Transverse colon (tissue), 4 donors: ENCODE data around the gene FAM110D. TPM values are rescaled to one million over a fixed set of nuclear protein-coding genes. Genes with fewer than 3 reads are reported as not detected.

Source experiments
- DNase-seq: peaks from one replicate; pipeline ENCODE4 v3.0.0-alpha.2; 2019
- H3K27ac ChIP-seq, 4 donors: fragments of 200-600 bp; sonication (generic); 2 replicates each; pipeline ENCODE4 v1.5.1; 2016 to 2018; ENCODE audit warnings: inconsistent platforms in 4 of 4
- H3K27me3 ChIP-seq: fragments of 200-600 bp; sonication (generic); 2 replicates; pipeline ENCODE4 v1.5.1; 2017; ENCODE audit warnings: inconsistent platforms
- H3K36me3 ChIP-seq, 4 donors: fragments of 200-600 bp; sonication (generic); 2 replicates each; pipeline ENCODE4 v1.5.1; 2017 to 2019; ENCODE audit warnings: inconsistent platforms in 4 of 4
- H3K4me1 ChIP-seq, 4 donors: fragments of 200-600 bp; sonication (generic); 2 replicates each; pipeline ENCODE4 v1.5.1; 2017 to 2020; ENCODE audit warnings: inconsistent platforms in 4 of 4
- H3K4me3 ChIP-seq, 4 donors: fragments of 200-600 bp; sonication (generic); 1 replicate in 1 of 4; 2 replicates in 3 of 4; pipeline versions ENCODE4 v1.5.1 to v1.6.1; 2017 to 2019; ENCODE audit warnings: inconsistent platforms in 4 of 4
- H3K9me3 ChIP-seq, 2 donors: fragments of 200-600 bp; sonication (generic); 2 replicates each; pipeline ENCODE4 v1.5.1; 2017 to 2019; ENCODE audit warnings: inconsistent platforms in 2 of 2
- EP300 ChIP-seq: sonication (generic); formaldehyde crosslinking; IDR thresholded peaks from one replicate; pipeline ENCODE4 v1.6.1; 2017; ENCODE audit warnings: antibody characterized with exemption, low read depth
- POLR2A ChIP-seq: fragments of 450-650 bp; IDR thresholded peaks from one replicate; pipeline ENCODE4 v1.6.1; 2016; ENCODE audit warnings: antibody characterized with exemption, mild to moderate bottlenecking, moderate library complexity
- POLR2AphosphoS5 ChIP-seq, 3 donors: sonication (generic); formaldehyde crosslinking; IDR thresholded peaks; one replicate each; pipeline ENCODE4 v1.6.1; 2016; ENCODE audit warnings: antibody characterized with exemption in 3 of 3
- WGBS, 2 donors: methylation state at CpG; one replicate each; pipeline ENCODE4 v1.1.5; 2018; ENCODE audit warnings: low coverage in 1 of 2; 5-methylcytosine and 5-hydroxymethylcytosine counted together
- in situ Hi-C, 4 donors: fragments of 200-750 bp; cut with MboI; loops; one replicate each; pipeline versions ENCODE4 v1.15.0 to v1.15.1; 2017; ENCODE audit warnings: low sequenced_read_pairs in 3 of 4, low pct_ligation_motif_present in 1 of 4, low pct_unique_long_range_greater_than_20kb in 1 of 4
- intact Hi-C: fragments of 100-400 bp; cut with DNase I; formaldehyde crosslinking; loops from one replicate; pipeline ENCODE4 v1.15.1; 2023; ENCODE audit warnings: low total_unique reads
- total RNA-seq, 4 donors: library from RNA; depleted of rRNA; stranded (reverse); fragments of >200 nt; gene quantifications; one replicate each; pipeline ENCODE4 v1.1.0, GENCODE V29; 2016
- TF ChIP-seq, protein P1 (sequence below), 5 experiments: fragments of 200-600 bp in 3 of 5; fragments of 450-650 bp in 2 of 5; sonication (generic) in 3 of 5; IDR thresholded peaks; 1 replicate in 2 of 5; 2 replicates in 3 of 5; pipeline ENCODE4 v1.5.1; 2016 to 2017; ENCODE audit warnings: antibody characterized with exemption in 5 of 5, inconsistent platforms in 3 of 5, mild to moderate bottlenecking in 2 of 5, moderate library complexity in 1 of 5

FAM110D gene
- total RNA-seq, 4 donors from 2014 or later = 0.82 to 9.4 (median 2.9) TPM

DNA sequence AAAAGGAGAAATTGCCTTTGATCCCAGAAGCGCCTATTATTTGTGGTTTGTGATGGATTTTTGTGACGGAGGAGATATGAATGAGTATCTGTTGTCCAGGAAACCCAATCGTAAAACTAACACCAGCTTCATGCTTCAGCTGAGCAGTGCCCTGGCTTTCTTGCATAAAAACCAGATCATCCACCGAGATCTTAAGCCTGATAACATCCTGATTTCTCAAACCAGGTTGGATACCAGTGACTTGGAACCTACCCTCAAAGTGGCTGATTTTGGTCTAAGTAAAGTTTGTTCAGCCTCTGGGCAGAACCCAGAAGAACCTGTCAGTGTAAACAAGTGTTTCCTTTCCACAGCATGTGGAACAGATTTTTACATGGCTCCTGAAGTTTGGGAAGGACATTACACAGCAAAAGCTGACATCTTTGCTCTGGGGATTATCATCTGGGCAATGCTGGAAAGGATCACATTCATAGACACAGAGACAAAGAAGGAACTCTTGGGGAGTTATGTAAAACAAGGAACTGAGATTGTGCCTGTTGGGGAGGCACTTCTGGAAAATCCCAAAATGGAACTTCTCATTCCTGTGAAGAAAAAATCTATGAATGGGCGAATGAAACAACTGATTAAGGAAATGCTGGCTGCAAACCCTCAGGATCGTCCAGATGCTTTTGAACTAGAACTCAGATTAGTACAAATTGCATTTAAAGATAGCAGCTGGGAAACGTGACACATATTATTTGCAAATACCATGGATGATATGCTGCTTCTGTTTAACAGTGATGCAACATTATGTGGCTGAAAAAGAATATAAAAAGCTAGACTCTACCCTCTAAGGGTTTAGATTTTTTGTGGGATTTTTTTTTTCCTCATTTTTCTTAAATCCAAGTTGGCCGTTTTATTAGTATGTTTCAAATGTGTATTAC is 36.8 kb upstream of the FAM110D start:
- 51 to 55% methylated on average over 7 to 8 of the region's 8 CpGs for WGBS, 2 donors
- Histone ChIP-seq H3K4me1 (peaks cover 12 to 67% (median 38%) of the 10 kb centered on the region in 4 donors), H3K27ac (peak overlapping the region; percentile 45 to 95 (median 76)), H3K9me3 (no peaks in the 10 kb centered on the region), H3K27me3 (no peaks in the 10 kb centered on the region), H3K36me3 (peaks cover 0 to 8% (median 2%) of the 10 kb centered on the region in 4 donors), H3K4me3 (no peak overlapping the region)
- in situ Hi-C loops (no loop called here), intact Hi-C loops (no loop called here)
- TF ChIP-seq EP300 (no peak), POLR2AphosphoS5 (IDR thresholded peaks at IDR 0.05) (peak in 1 of 3 donors; percentile 76)
- no peak for DNase-seq

GRCh38 chr1:26122988-26123973 is 35.6 kb upstream of the FAM110D start:
- in situ Hi-C loops (no loop called here), intact Hi-C loops (no loop called here)
- peaks cover 0 to 8% (median 0%) of the 10 kb centered on the region in 4 donors for H3K36me3 ChIP-seq
- H3K4me1 ChIP-seq = peaks cover 12 to 73% (median 46%) of the 10 kb centered on the region in 4 donors
- peak overlapping the region; percentile 18 to 95 (median 68) for H3K27ac ChIP-seq
- H3K4me3 ChIP-seq = no peak overlapping the region
- no peaks in the 10 kb centered on the region for H3K9me3 ChIP-seq
- DNase-seq = no peak
- H3K27me3 ChIP-seq = no peaks in the 10 kb centered on the region
- no peak for TF ChIP-seq POLR2A
- TF ChIP-seq EP300 = no peak
- TF ChIP-seq POLR2AphosphoS5 (IDR thresholded peaks at IDR 0.05) = no peak
- TF ChIP-seq, protein P1, sequence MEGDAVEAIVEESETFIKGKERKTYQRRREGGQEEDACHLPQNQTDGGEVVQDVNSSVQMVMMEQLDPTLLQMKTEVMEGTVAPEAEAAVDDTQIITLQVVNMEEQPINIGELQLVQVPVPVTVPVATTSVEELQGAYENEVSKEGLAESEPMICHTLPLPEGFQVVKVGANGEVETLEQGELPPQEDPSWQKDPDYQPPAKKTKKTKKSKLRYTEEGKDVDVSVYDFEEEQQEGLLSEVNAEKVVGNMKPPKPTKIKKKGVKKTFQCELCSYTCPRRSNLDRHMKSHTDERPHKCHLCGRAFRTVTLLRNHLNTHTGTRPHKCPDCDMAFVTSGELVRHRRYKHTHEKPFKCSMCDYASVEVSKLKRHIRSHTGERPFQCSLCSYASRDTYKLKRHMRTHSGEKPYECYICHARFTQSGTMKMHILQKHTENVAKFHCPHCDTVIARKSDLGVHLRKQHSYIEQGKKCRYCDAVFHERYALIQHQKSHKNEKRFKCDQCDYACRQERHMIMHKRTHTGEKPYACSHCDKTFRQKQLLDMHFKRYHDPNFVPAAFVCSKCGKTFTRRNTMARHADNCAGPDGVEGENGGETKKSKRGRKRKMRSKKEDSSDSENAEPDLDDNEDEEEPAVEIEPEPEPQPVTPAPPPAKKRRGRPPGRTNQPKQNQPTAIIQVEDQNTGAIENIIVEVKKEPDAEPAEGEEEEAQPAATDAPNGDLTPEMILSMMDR (IDR thresholded peaks at IDR 0.05) = no peak
- WGBS, 2 donors = 88 to 91% methylated on average over 7 of the region's 7 CpGs

GRCh38 chr1:26124418-26125331 is 34.2 kb upstream of the FAM110D start:
- Histone ChIP-seq H3K4me3 (no peak overlapping the region), H3K36me3 (no peaks in the 10 kb centered on the region), H3K9me3 (no peaks in the 10 kb centered on the region), H3K4me1 (peaks cover 12 to 82% (median 49%) of the 10 kb centered on the region in 4 donors), H3K27me3 (no peaks in the 10 kb centered on the region), H3K27ac (peak overlapping the region; percentile 24 to 95 (median 92))
- TF ChIP-seq POLR2A (no peak), POLR2AphosphoS5 (IDR thresholded peaks at IDR 0.05) (no peak), EP300 (no peak)
- TF ChIP-seq, protein P1 (IDR thresholded peaks at IDR 0.05) = no peak
- DNase-seq = no peak
- WGBS, 2 donors = 57 to 78% methylated on average over 4 of the region's 4 CpGs
- in situ Hi-C loops = loop anchor here in 1 of 4 donors (25.0 kb wide), 1 partner anchor 87 kb away; the partner anchor contains the start of gene SLC30A2
- intact Hi-C loops = no loop called here

GRCh38 chr1:26125382-26125781 is 33.5 kb upstream of the FAM110D start:
- Histone ChIP-seq H3K4me1 (peaks cover 12 to 82% (median 49%) of the 10 kb centered on the region in 4 donors), H3K9me3 (no peaks in the 10 kb centered on the region), H3K4me3 (no peak overlapping the region), H3K27me3 (no peaks in the 10 kb centered on the region), H3K27ac (peak overlapping the region; percentile 89 to 95 (median 92)), H3K36me3 (no peaks in the 10 kb centered on the region)
- in situ Hi-C loops (loop anchor here in 1 of 4 donors (25.0 kb wide), 1 partner anchor 88 kb away; the partner anchor contains the start of gene SLC30A2), intact Hi-C loops (no loop called here)
- TF ChIP-seq, protein P1 (IDR thresholded peaks at IDR 0.05) = no peak
- TF ChIP-seq POLR2AphosphoS5 (IDR thresholded peaks at IDR 0.05) (no peak), EP300 (no peak), POLR2A (no peak)
- no peak for DNase-seq
